Glutamatergic neuron (in vitro differentiated cells): ENCODE measurements around the gene KCTD8. TPM values are rescaled to one million over a fixed set of nuclear protein-coding genes. Genes with fewer than 3 reads are reported as not detected.

Experiments
- DNase-seq: peaks from one replicate; pipeline ENCODE4 v3.0.0; 2022
- H3K27ac Mint-ChIP-seq: one replicate; pipeline ENCODE4 v1.8.0; 2020; ENCODE audit warnings: mild to moderate bottlenecking, mixed read lengths, inconsistent platforms; ENCODE audit not compliant: unreplicated experiment
- H3K27me3 Mint-ChIP-seq: one replicate; pipeline ENCODE4 v1.8.0; 2020; ENCODE audit warnings: mild to moderate bottlenecking, moderate library complexity, mixed read lengths, inconsistent platforms; ENCODE audit not compliant: unreplicated experiment
- H3K36me3 Mint-ChIP-seq: one replicate; pipeline ENCODE4 v1.8.0; 2020; ENCODE audit warnings: mild to moderate bottlenecking, mixed read lengths, inconsistent platforms; ENCODE audit not compliant: unreplicated experiment
- H3K4me1 Mint-ChIP-seq: one replicate; pipeline ENCODE4 v1.8.0; 2020; ENCODE audit warnings: mild to moderate bottlenecking, low read depth, mixed read lengths, inconsistent platforms; ENCODE audit not compliant: unreplicated experiment
- H3K4me3 Mint-ChIP-seq: one replicate; pipeline ENCODE4 v1.8.0; 2020; ENCODE audit warnings: mild to moderate bottlenecking, mixed read lengths, inconsistent platforms; ENCODE audit not compliant: unreplicated experiment
- H3K9me3 Mint-ChIP-seq: one replicate; pipeline ENCODE4 v1.8.0; 2020; ENCODE audit warnings: mild to moderate bottlenecking, moderate library complexity, mixed read lengths, inconsistent platforms; ENCODE audit not compliant: unreplicated experiment
- CTCF ChIP-seq: fragments of 200-600 bp; sonication (generic); IDR thresholded peaks from one replicate; pipeline ENCODE4 v1.5.0; 2021; ENCODE audit not compliant: partially characterized antibody, unreplicated experiment
- total RNA-seq: library from RNA; stranded (reverse); fragmentation: NEBNext Ultra II Directional; extraction: Animal tissue kit (Norgen Biotek cat#: 25700); gene quantifications from one replicate; pipeline ENCODE4 v1.2.1, GENCODE V29; 2021; ENCODE audit not compliant: unreplicated experiment

Gene KCTD8
- total RNA-seq, 1 donor from 2014 or later, result 23.2 TPM

- DNase-seq, result no peak
- peaks cover 21% of the 10 kb centered on the region for H3K4me1 Mint-ChIP-seq
- no peaks in the 10 kb centered on the region for H3K27me3 Mint-ChIP-seq
- no peaks in the 10 kb centered on the region for H3K36me3 Mint-ChIP-seq
- H3K4me3 Mint-ChIP-seq, result no peak overlapping the region
- H3K9me3 Mint-ChIP-seq, result peaks cover 2% of the 10 kb centered on the region
- no peak overlapping the region for H3K27ac Mint-ChIP-seq
- TF ChIP-seq CTCF, result no peak
Observed at GRCh38 chr4:44421330-44422065, 27.1 kb downstream of the KCTD8 start.

GRCh38 chr4:44415251-44415650, 33.4 kb downstream of the KCTD8 start:
- H3K36me3 Mint-ChIP-seq, result no peaks in the 10 kb centered on the region
- peaks cover 6% of the 10 kb centered on the region for H3K4me1 Mint-ChIP-seq
- H3K4me3 Mint-ChIP-seq, result no peak overlapping the region
- H3K27me3 Mint-ChIP-seq, result no peaks in the 10 kb centered on the region
- no peak overlapping the region for H3K27ac Mint-ChIP-seq
- TF ChIP-seq CTCF, result no peak
- DNase-seq, result no peak
- H3K9me3 Mint-ChIP-seq, result peaks cover 3% of the 10 kb centered on the region

- DNase-seq, result no peak
- no peak overlapping the region for H3K27ac Mint-ChIP-seq
- no peaks in the 10 kb centered on the region for H3K36me3 Mint-ChIP-seq
- H3K4me1 Mint-ChIP-seq, result peaks cover 11% of the 10 kb centered on the region
- no peak overlapping the region for H3K4me3 Mint-ChIP-seq
- no peak for TF ChIP-seq CTCF
- H3K9me3 Mint-ChIP-seq, result no peaks in the 10 kb centered on the region
- H3K27me3 Mint-ChIP-seq, result no peaks in the 10 kb centered on the region
Observed at GRCh38 chr4:44368413-44369167, 80.0 kb downstream of the KCTD8 start.

- H3K4me1 Mint-ChIP-seq, result peaks cover 4% of the 10 kb centered on the region
- no peak for TF ChIP-seq CTCF
- peaks cover 4% of the 10 kb centered on the region for H3K9me3 Mint-ChIP-seq
- peaks cover 2% of the 10 kb centered on the region for H3K27me3 Mint-ChIP-seq
- no peaks in the 10 kb centered on the region for H3K36me3 Mint-ChIP-seq
- no peak overlapping the region for H3K27ac Mint-ChIP-seq
- no peak overlapping the region for H3K4me3 Mint-ChIP-seq
- no peak for DNase-seq
Observed at GRCh38 chr4:44354172-44354571, 94.4 kb downstream of the KCTD8 start.

- Mint-ChIP-seq H3K9me3 (peaks cover 4% of the 10 kb centered on the region), H3K36me3 (no peaks in the 10 kb centered on the region), H3K27me3 (no peaks in the 10 kb centered on the region), H3K4me1 (peaks cover 4% of the 10 kb centered on the region), H3K4me3 (no peak overlapping the region), H3K27ac (no peak overlapping the region)
- TF ChIP-seq CTCF, result no peak
- DNase-seq, result no peak
Observed at GRCh38 chr4:44351069-44351468, 97.5 kb downstream of the KCTD8 start.
